ENCODE results near the gene TAF13. TPM values are rescaled to one million over a fixed set of nuclear protein-coding genes. Genes with fewer than 3 reads are reported as not detected.

The TAF13 gene
- total and polyA plus RNA-seq, 9 of the 15 experiments (the other 6 are each of a cell fraction or from before 2014, with no cell fraction given), result 14.9 to 77.2 (median 38.7) TPM

GRCh38 chr1:109090196-109091077 is 14.6 kb upstream of the TAF13 start, which contains the start of gene TMEM167B (continued):
- TF ChIP-seq, protein P1, sequence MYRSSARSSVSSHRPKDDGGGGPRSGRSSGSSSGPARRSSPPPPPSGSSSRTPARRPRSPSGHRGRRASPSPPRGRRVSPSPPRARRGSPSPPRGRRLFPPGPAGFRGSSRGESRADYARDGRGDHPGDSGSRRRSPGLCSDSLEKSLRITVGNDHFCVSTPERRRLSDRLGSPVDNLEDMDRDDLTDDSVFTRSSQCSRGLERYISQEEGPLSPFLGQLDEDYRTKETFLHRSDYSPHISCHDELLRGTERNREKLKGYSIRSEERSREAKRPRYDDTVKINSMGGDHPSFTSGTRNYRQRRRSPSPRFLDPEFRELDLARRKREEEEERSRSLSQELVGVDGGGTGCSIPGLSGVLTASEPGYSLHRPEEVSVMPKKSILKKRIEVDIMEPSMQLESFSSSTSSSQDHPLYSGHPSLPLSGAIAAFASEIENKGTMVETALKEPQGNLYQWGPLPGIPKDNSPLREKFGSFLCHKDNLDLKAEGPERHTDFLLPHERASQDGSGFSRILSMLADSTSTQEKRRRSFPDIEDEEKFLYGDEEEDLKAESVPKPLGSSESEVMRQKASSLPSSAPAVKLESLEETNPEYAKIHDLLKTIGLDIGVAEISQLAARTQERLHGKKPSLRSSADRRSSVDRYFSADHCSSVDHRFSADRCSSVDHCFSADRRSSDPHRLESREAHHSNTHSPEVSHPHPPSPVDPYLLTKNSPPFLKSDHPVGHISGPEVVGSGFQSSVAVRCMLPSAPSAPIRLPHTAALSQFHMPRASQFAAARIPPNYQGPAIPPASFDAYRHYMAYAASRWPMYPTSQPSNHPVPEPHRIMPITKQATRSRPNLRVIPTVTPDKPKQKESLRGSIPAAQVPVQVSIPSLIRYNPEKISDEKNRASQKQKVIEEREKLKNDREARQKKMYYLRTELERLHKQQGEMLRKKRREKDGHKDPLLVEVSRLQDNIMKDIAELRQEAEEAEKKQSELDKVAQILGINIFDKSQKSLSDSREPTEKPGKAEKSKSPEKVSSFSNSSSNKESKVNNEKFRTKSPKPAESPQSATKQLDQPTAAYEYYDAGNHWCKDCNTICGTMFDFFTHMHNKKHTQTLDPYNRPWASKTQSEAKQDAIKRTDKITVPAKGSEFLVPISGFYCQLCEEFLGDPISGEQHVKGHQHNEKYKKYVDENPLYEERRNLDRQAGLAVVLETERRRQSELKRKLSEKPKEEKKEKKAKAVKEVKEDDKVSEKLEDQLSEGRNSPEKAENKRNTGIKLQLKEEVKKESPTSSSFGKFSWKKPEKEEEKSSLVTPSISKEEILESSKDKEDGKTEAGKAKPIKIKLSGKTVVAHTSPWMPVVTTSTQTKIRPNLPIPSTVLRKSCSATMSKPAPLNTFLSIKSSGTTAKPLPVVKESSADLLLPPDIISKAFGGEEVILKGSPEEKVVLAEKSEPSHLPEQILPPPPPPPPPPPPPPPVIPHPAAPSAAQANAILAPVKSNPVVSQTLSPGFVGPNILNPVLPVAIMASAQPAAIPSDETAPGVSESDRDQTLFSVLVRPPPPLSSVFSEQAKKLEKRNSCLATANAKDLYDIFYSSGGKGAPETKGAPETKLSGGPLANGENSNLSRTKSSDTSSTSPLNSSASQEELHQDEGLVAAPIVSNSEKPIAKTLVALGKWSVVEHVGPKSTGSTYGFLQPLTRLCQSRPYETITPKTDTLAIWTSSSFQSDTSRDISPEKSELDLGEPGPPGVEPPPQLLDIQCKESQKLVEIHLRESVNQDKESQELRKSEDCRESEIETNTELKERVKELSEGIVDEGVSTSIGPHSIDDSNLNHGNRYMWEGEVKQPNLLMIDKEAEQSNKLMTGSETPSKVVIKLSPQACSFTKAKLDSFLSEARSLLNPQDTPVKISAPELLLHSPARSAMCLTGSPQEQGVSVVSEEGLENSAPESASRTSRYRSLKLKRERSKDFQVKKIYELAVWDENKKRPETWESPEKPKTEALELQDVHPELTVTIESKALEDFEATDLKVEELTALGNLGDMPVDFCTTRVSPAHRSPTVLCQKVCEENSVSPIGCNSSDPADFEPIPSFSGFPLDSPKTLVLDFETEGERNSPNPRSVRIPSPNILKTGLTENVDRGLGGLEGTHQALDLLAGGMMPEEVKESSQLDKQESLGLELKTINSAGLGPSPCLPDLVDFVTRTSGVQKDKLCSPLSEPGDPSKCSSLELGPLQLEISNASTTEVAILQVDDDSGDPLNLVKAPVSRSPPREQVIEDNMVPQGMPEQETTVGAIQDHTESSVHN (IDR thresholded peaks at IDR 0.05; ENCODE audit: borderline replicate concordance in 1 of 2, low read depth in 1 of 2), result no peak; a peak in 1 of 4 replicates
- TF ChIP-seq NFXL1 (CRISPR knock-in tag; IDR thresholded peaks at IDR 0.05) (no peak), MBD1 (CRISPR knock-in tag; IDR thresholded peaks at IDR 0.05) (no peak), ILK (tag; IDR thresholded peaks at IDR 0.05; ENCODE audit: borderline replicate concordance, low read depth) (no peak), BCL6 (CRISPR knock-in tag; IDR thresholded peaks at IDR 0.05) (no peak), C11orf30 (IDR thresholded peaks at IDR 0.05; ENCODE audit: low read depth) (peak; percentile 90), NKRF (IDR thresholded peaks at IDR 0.05; ENCODE audit: borderline replicate concordance) (peak; percentile 93; the same call in 1 of the 2 replicates), ZNF707 (CRISPR knock-in tag; conservative IDR thresholded peaks at IDR 0.05) (no peak)
